OCI-LY1 (cell line): ENCODE data around the gene RSPH1.

ENCODE experiments used
- H2AFZ ChIP-seq: fragments of 200-600 bp; sonication (generic), shearing (Covaris generic); 2 replicates; pipeline ENCODE4 v1.6.0; 2014; ENCODE audit warnings: antibody characterized with exemption, mild to moderate bottlenecking, low read length
- H3F3A ChIP-seq: fragments of 200-600 bp; sonication (generic), shearing (Covaris generic); 2 replicates; pipeline ENCODE4 v1.6.0; 2014; ENCODE audit warnings: mild to moderate bottlenecking, antibody characterized with exemption, low read length, moderate library complexity; ENCODE audit not compliant: insufficient read depth
- H3K27ac ChIP-seq: fragments of 200-600 bp; sonication (generic); 2 replicates; pipeline ENCODE4 v1.5.1; 2014; ENCODE audit warnings: low read length, mixed run types, mild to moderate bottlenecking, low read depth; ENCODE audit not compliant: poor library complexity, severe bottlenecking
- H3K27me3 ChIP-seq: fragments of 200-600 bp; sonication (generic); 2 replicates; pipeline ENCODE4 v1.6.0; 2014; ENCODE audit warnings: antibody characterized with exemption, mild to moderate bottlenecking, low read length, moderate library complexity; ENCODE audit not compliant: insufficient read depth
- H3K36me3 ChIP-seq: fragments of 200-600 bp; sonication (generic); 2 replicates; pipeline ENCODE4 v1.6.1; 2014; ENCODE audit warnings: mild to moderate bottlenecking, antibody characterized with exemption, low read length, moderate library complexity, mixed read lengths; ENCODE audit not compliant: insufficient read depth
- H3K4me1 ChIP-seq: fragments of 200-600 bp; sonication (generic); 2 replicates; pipeline ENCODE4 v1.5.1; 2014; ENCODE audit warnings: mild to moderate bottlenecking, low read length, moderate library complexity; ENCODE audit not compliant: insufficient read depth, severe bottlenecking
- H3K4me2 ChIP-seq: fragments of 200-600 bp; sonication (generic), shearing (Covaris generic); 2 replicates; pipeline ENCODE4 v1.6.1; 2014; ENCODE audit warnings: low read length
- H3K4me3 ChIP-seq: fragments of 200-600 bp; sonication (generic); 2 replicates; pipeline ENCODE4 v1.5.1; 2014; ENCODE audit warnings: low read length, low read depth, mild to moderate bottlenecking, mixed read lengths; ENCODE audit not compliant: poor library complexity, severe bottlenecking
- H3K79me2 ChIP-seq: fragments of 200-600 bp; shearing (Covaris generic); 2 replicates; pipeline ENCODE4 v1.6.1; 2016; ENCODE audit warnings: mixed run types, low read length, mixed read lengths; ENCODE audit not compliant: insufficient read depth
- H3K9ac ChIP-seq: fragments of 200-600 bp; sonication (generic), shearing (Covaris generic); 2 replicates; pipeline ENCODE4 v1.6.1; 2014; ENCODE audit warnings: mild to moderate bottlenecking, low read length, mixed read lengths
- H3K9me2 ChIP-seq: fragments of 200-600 bp; sonication (generic), shearing (Covaris generic); 2 replicates; pipeline ENCODE4 v1.6.1; 2014; ENCODE audit warnings: low read depth, mild to moderate bottlenecking, low read length, mixed read lengths
- H3K9me3 ChIP-seq: fragments of 200-600 bp; shearing (Covaris generic); 2 replicates; pipeline ENCODE4 v1.6.1; 2014; ENCODE audit warnings: low read length, mixed read lengths
- H4K20me1 ChIP-seq: fragments of 200-600 bp; sonication (generic), shearing (Covaris generic); 2 replicates; pipeline ENCODE4 v1.6.0; 2016; ENCODE audit warnings: mild to moderate bottlenecking, low read length; ENCODE audit not compliant: insufficient read depth
- EZH2 ChIP-seq: fragments of 200-600 bp; sonication (generic), shearing (Covaris generic); IDR thresholded peaks from 2 replicates; pipeline ENCODE4 v1.8.0; 2017; ENCODE audit warnings: borderline replicate concordance, mixed run types, mild to moderate bottlenecking, antibody characterized with exemption, low read length, moderate library complexity, mixed read lengths
- TF ChIP-seq, protein P1 (sequence below): fragments of 200-600 bp; sonication (generic), shearing (Covaris generic); IDR thresholded peaks from 2 replicates; pipeline ENCODE4 v1.5.1; 2017; ENCODE audit warnings: mild to moderate bottlenecking, antibody characterized with exemption, low read length, moderate library complexity, mixed read lengths

Gene RSPH1

DNA sequence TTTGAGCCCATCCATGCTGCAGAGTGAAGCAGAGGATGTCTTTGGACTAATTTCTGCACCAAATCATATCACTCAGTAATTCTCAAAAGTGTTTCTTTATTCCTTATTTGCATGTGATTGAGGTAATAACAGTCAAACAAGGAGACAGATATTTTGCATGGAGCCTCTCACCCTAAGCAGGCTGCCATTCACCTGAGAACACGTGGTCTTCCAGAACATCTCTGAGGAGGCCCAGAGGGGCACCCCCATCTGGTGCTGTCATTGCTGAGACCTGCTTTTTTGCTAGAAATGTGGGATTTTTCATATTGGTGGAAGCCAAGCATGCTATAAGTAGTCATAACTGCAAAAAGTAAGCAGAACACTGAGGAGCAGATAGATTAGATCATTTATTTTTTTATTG, 25.4 kb upstream of the RSPH1 start:
- Histone ChIP-seq H3K4me3 (no peak overlapping the region), H3K36me3 (peaks cover 32% of the 10 kb centered on the region; the same call in 1 of the 2 replicates), H3K9ac (no peak overlapping the region), H4K20me1 (no peaks in the 10 kb centered on the region), H3K27ac (no peak overlapping the region), H3K9me3 (no peaks in the 10 kb centered on the region), H3K4me2 (no peak overlapping the region), H3K79me2 (no peaks in the 10 kb centered on the region), H3K27me3 (no peaks in the 10 kb centered on the region), H3F3A (no peaks in the 10 kb centered on the region), H3K4me1 (peaks cover 42% of the 10 kb centered on the region), H3K9me2 (no peaks in the 10 kb centered on the region), H2AFZ (no peak overlapping the region)
- TF ChIP-seq, protein P1, sequence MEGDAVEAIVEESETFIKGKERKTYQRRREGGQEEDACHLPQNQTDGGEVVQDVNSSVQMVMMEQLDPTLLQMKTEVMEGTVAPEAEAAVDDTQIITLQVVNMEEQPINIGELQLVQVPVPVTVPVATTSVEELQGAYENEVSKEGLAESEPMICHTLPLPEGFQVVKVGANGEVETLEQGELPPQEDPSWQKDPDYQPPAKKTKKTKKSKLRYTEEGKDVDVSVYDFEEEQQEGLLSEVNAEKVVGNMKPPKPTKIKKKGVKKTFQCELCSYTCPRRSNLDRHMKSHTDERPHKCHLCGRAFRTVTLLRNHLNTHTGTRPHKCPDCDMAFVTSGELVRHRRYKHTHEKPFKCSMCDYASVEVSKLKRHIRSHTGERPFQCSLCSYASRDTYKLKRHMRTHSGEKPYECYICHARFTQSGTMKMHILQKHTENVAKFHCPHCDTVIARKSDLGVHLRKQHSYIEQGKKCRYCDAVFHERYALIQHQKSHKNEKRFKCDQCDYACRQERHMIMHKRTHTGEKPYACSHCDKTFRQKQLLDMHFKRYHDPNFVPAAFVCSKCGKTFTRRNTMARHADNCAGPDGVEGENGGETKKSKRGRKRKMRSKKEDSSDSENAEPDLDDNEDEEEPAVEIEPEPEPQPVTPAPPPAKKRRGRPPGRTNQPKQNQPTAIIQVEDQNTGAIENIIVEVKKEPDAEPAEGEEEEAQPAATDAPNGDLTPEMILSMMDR, result no peak
- TF ChIP-seq EZH2, result no peak

DNA sequence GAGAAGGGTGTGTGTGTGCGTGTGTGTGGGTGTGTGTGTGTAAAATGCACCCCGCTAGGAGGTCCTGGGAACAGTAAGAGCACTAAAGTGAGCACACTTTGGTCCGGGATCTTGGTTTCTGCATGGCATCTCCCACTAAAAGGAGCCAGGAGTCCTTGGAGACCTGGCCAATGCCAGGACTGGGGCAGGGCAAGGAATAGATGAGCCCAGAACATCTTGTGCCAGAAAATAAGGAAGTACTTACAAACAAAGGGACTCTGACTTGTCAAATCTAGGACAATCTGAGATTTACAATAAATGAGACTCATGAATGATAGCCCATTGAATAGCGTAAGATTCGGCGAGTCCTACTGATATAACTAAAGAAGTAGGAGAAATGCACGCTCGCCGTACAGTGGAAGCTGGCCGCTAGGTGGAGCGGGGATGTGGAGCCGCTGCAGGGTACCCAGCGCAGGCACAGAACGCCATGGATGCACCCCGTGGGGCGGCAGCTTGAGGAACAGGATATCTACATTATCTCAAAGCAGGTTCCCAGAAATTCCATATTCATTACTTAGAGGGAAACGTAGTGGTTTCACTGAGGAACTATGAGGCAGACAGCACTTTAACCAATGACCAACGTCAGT, 24.7 kb upstream of the RSPH1 start:
- Histone ChIP-seq H3K79me2 (no peaks in the 10 kb centered on the region), H2AFZ (no peak overlapping the region), H4K20me1 (no peaks in the 10 kb centered on the region), H3K9ac (no peak overlapping the region), H3K9me2 (no peaks in the 10 kb centered on the region), H3K27me3 (no peaks in the 10 kb centered on the region), H3K4me2 (no peak overlapping the region), H3K36me3 (peaks cover 32% of the 10 kb centered on the region; the same call in 1 of the 2 replicates), H3K27ac (no peak overlapping the region), H3K9me3 (no peaks in the 10 kb centered on the region), H3K4me1 (peaks cover 42% of the 10 kb centered on the region), H3K4me3 (no peak overlapping the region), H3F3A (no peaks in the 10 kb centered on the region)
- no peak for TF ChIP-seq EZH2
- TF ChIP-seq, protein P1, result peak; percentile 26; the same call in 1 of the 2 replicates

DNA sequence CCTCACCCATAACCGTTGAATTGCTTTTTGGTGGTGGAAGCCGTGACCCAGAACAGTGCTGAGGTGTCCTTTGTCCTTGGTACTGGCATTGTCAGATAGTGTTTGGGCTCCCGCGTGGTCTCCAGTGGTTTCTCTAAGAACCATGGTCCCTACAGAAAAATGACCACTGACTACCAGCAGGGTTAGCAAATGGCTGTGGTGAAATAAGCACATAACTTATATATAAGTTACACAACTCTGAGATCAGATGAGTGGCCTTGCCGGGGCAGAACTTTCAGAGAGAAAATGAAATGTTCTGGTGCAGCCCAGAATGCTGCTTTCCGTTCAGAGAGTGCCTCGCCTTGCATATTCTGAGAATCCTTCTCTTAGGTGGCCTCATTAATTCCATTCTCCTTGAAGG, 22.6 kb upstream of the RSPH1 start:
- Histone ChIP-seq H3K9me2 (no peaks in the 10 kb centered on the region), H2AFZ (no peak overlapping the region), H3K36me3 (peaks cover 32% of the 10 kb centered on the region; the same call in 1 of the 2 replicates), H3K9me3 (no peaks in the 10 kb centered on the region), H4K20me1 (no peaks in the 10 kb centered on the region), H3K27me3 (no peaks in the 10 kb centered on the region), H3K27ac (no peak overlapping the region), H3K4me1 (peaks cover 35% of the 10 kb centered on the region), H3F3A (no peaks in the 10 kb centered on the region), H3K79me2 (no peaks in the 10 kb centered on the region), H3K4me2 (no peak overlapping the region), H3K4me3 (no peak overlapping the region), H3K9ac (no peak overlapping the region)
- TF ChIP-seq, protein P1, result no peak
- no peak for TF ChIP-seq EZH2
